Aorta (tissue), 5 donors: ENCODE measurements around the gene LILRA6. TPM values are rescaled to one million over a fixed set of nuclear protein-coding genes. Genes with fewer than 3 reads are reported as not detected.

Experiments used
- ATAC-seq: fragments of 200-7000 bp; cut with Tn5 transposase; one replicate; pipeline ENCODE4 v1.9.1; 2022; ENCODE audit warnings: moderate library complexity; ENCODE audit not compliant: low FRiP score
- DNase-seq, 2 donors: peaks; one replicate each; pipeline ENCODE4 v3.0.0-alpha.2; 2020
- H3K27ac ChIP-seq, 2 donors: one replicate each; pipeline ENCODE4 v1.5.1; 2013; ENCODE audit warnings: low read length in 2 of 2, mild to moderate bottlenecking in 2 of 2, moderate library complexity in 2 of 2, control low read depth in 1 of 2, inconsistent platforms in 1 of 2, low read depth in 1 of 2
- H3K27me3 ChIP-seq, 2 donors: one replicate each; pipeline ENCODE4 v1.6.1; 2013; ENCODE audit warnings: control low read depth in 1 of 2, low read length in 1 of 2, mild to moderate bottlenecking in 1 of 2, moderate library complexity in 1 of 2; ENCODE audit not compliant: insufficient read depth in 2 of 2, control insufficient read depth in 1 of 2
- H3K36me3 ChIP-seq, 2 donors: one replicate each; pipeline ENCODE4 v1.6.1; 2013; ENCODE audit warnings: control low read depth in 1 of 2, low read length in 1 of 2, mild to moderate bottlenecking in 1 of 2; ENCODE audit not compliant: insufficient read depth in 2 of 2, control insufficient read depth in 1 of 2
- H3K4me1 ChIP-seq, 2 donors: one replicate each; pipeline ENCODE4 v1.6.1; 2013; ENCODE audit warnings: low read length in 2 of 2, control low read depth in 1 of 2, mild to moderate bottlenecking in 1 of 2, moderate library complexity in 1 of 2; ENCODE audit not compliant: insufficient read depth in 2 of 2, control insufficient read depth in 1 of 2
- H3K4me3 ChIP-seq, 2 donors: one replicate each; pipeline ENCODE4 v1.5.1; 2013; ENCODE audit warnings: low read length in 2 of 2, control low read depth in 1 of 2, mild to moderate bottlenecking in 1 of 2
- H3K9me3 ChIP-seq: one replicate; pipeline ENCODE4 v1.6.1; 2013; ENCODE audit warnings: mild to moderate bottlenecking, low read length; ENCODE audit not compliant: control insufficient read depth
- WGBS, 2 donors: extraction: QIAGEN DNeasy Blood & Tissue Kit; methylation state at CpG; one replicate each; pipeline ENCODE4 v1.1.7; 2013; 5-methylcytosine and 5-hydroxymethylcytosine counted together
- intact Hi-C, 2 donors: fragments of 100-400 bp; cut with DNase I; formaldehyde crosslinking; loops; one replicate each; pipeline versions ENCODE4 v1.14.2 to v1.15.0; 2022
- microRNA-seq, 2 donors: library from miRNA; unstranded; fragments of <30 nt; microRNA quantifications; one replicate each; pipeline ENCODE4 v1.2.0, GENCODE V29; 2020
- polyA plus RNA-seq, 2 donors: library from polyadenylated mRNA; stranded (reverse); fragments of 200-250 nt; gene quantifications; one replicate each; pipeline ENCODE4 v1.2.3, GENCODE V29; 2013
- total RNA-seq, 2 donors: library from RNA; stranded (reverse); fragmentation: NEBNext Ultra II Directional; extraction: Animal tissue kit (Norgen Biotek cat#: 25700); gene quantifications; one replicate each; pipeline ENCODE4 v1.2.1, GENCODE V29; 2021
- donor health status: healthy with polysubstance abuse.
- donor health status: Bipolar disorder and iron deficiency.
- donor health status: DM: no; HTN: no; CAD: no.
- donor health status: DM: no; HTN: no; CAD: no.
- donor health status: DM: yes; HTN: yes; CAD: no.

The LILRA6 gene
- total and polyA plus RNA-seq, 4 donors: 0.43 to 14.8 (median 9.0) TPM

- Histone ChIP-seq H3K9me3 (no peaks in the 10 kb centered on the region), H3K27me3 (no peaks in the 10 kb centered on the region), H3K4me1 (no peaks in the 10 kb centered on the region), H3K36me3 (no peaks in the 10 kb centered on the region), H3K4me3 (peak overlapping the region; percentile 42 to 54), H3K27ac (peak overlapping the region; percentile 47 to 94)
- peak; percentile 91 for ATAC-seq
- 0% methylated on average over 56 of the region's 56 CpGs for WGBS, 2 donors
- peak; percentile 100 for DNase-seq
- intact Hi-C loops: loop anchor here (1.0 to 10.0 kb wide), 4 partner anchors 53 to 326 kb away; partner anchors contain the start of genes MYADM (in 2 of the 2), CNOT3 (in 1 of the 2), PRPF31 (in 1 of the 2) and TFPT (in 1 of the 2)
These were observed 52.0 kb downstream of the LILRA6 start for GRCh38 chr19:54190503-54191010.

GRCh38 chr19:54189735-54190502 is 52.7 kb downstream of the LILRA6 start:
- DNase-seq (peak; percentile 100), ATAC-seq (peak; percentile 91)
- Histone ChIP-seq H3K4me1 (no peaks in the 10 kb centered on the region), H3K9me3 (no peaks in the 10 kb centered on the region), H3K27me3 (no peaks in the 10 kb centered on the region), H3K27ac (peak overlapping the region; percentile 47 to 94), H3K36me3 (no peaks in the 10 kb centered on the region), H3K4me3 (peak overlapping the region in 1 of 2 donors; percentile 20)
- intact Hi-C loops: loop anchor here (1.0 to 10.0 kb wide), 4 partner anchors 53 to 325 kb away; partner anchors contain the start of genes MYADM (in 2 of the 2), CNOT3 (in 1 of the 2), PRPF31 (in 1 of the 2) and TFPT (in 1 of the 2)
- WGBS, 2 donors: 0% methylated on average over 64 to 65 of the region's 65 CpGs

- no peak for DNase-seq
- Histone ChIP-seq H3K36me3 (no peaks in the 10 kb centered on the region), H3K4me1 (no peaks in the 10 kb centered on the region), H3K27me3 (no peaks in the 10 kb centered on the region), H3K9me3 (no peaks in the 10 kb centered on the region), H3K4me3 (peak within 1 kb of the TSS; percentile 43 to 81), H3K27ac (peak within 1 kb of the TSS; percentile 47 to 94)
- WGBS, 2 donors: 1% methylated on average over 35 to 64 of the region's 64 CpGs
- intact Hi-C loops: no loop called here
- peak; percentile 4 for ATAC-seq
These were observed 53.4 kb downstream of the LILRA6 start, which contains the start of gene MBOAT7 for GRCh38 chr19:54189145-54189734. Gene MBOAT7, minus strand, starts transcription at chr19:54189580. Its CDS starts 1,072 bp downstream, at chr19:54188508.

- peaks cover 0 to under 1% of the 10 kb centered on the region in 2 donors for H3K36me3 ChIP-seq
- H3K4me3 ChIP-seq: peak overlapping the region in 1 of 2 donors; percentile 81
- H3K27ac ChIP-seq: no peak overlapping the region
- no peaks in the 10 kb centered on the region for H3K27me3 ChIP-seq
- no peaks in the 10 kb centered on the region for H3K9me3 ChIP-seq
- ATAC-seq: no peak
- intact Hi-C loops: no loop called here
- DNase-seq: peak in 1 of 2 donors; percentile 58
- 21 to 25% methylated on average over 12 of the region's 12 CpGs for WGBS, 2 donors
- no peaks in the 10 kb centered on the region for H3K4me1 ChIP-seq
These were observed 54.2 kb downstream of the LILRA6 start for GRCh38 chr19:54188215-54188871.

- H3K9me3 ChIP-seq: no peaks in the 10 kb centered on the region
- ATAC-seq: no peak
- no peak overlapping the region for H3K27ac ChIP-seq
- no peaks in the 10 kb centered on the region for H3K4me1 ChIP-seq
- no peak overlapping the region for H3K4me3 ChIP-seq
- peaks cover 0 to 2% of the 10 kb centered on the region in 2 donors for H3K36me3 ChIP-seq
- DNase-seq: peak in 1 of 2 donors; percentile 49
- 90 to 93% methylated on average over 11 of the region's 11 CpGs for WGBS, 2 donors
- H3K27me3 ChIP-seq: no peaks in the 10 kb centered on the region
- intact Hi-C loops: no loop called here
These were observed 55.6 kb downstream of the LILRA6 start for GRCh38 chr19:54186934-54187381.

Small RNAs within 50 kb of the gene (microRNA-seq; reads per million reads assigned to microRNA genes)
- gene MIR4752: 0 reads per million in 2 donors

Other genes starting within 250 kb of the LILRA6 start
- not detected for gene VSTM1, start 178.9 kb downstream of the LILRA6 start, total RNA-seq
- not detected for gene VSTM1, start 178.9 kb downstream of the LILRA6 start, polyA plus RNA-seq
- not detected for gene TARM1, start 161.4 kb downstream of the LILRA6 start, total RNA-seq
- gene TARM1, start 161.4 kb downstream of the LILRA6 start, polyA plus RNA-seq: not detected
- 1 to 10 TPM; 4.4 to 6.0 TPM for gene OSCAR, start 142.0 kb downstream of the LILRA6 start, total RNA-seq
- gene OSCAR, start 142.0 kb downstream of the LILRA6 start, polyA plus RNA-seq: 1 to 10 TPM in 1 of 2 donors, under 1 TPM in 1; 0.31 to 2.8 TPM
- gene NDUFA3, start 139.9 kb downstream of the LILRA6 start, total RNA-seq: 10 to 100 TPM; 64.9 to 65.3 TPM
- gene NDUFA3, start 139.9 kb downstream of the LILRA6 start, polyA plus RNA-seq: 100 to 1,000 TPM in 1 of 2 donors, 10 to 100 TPM in 1; 76.5 to 129 TPM
- 10 to 100 TPM; 12.9 to 17.3 TPM for gene TFPT, start 127.1 kb downstream of the LILRA6 start, total RNA-seq
- gene TFPT, start 127.1 kb downstream of the LILRA6 start, polyA plus RNA-seq: 10 to 100 TPM in 1 of 2 donors, 1 to 10 TPM in 1; 8.3 to 29.4 TPM
- gene PRPF31, start 127.0 kb downstream of the LILRA6 start, total RNA-seq: 10 to 100 TPM; 41.5 to 50.4 TPM
- 10 to 100 TPM; 33.8 to 71.2 TPM for gene PRPF31, start 127.0 kb downstream of the LILRA6 start, polyA plus RNA-seq
- 10 to 100 TPM; 33.5 to 35.9 TPM for gene CNOT3, start 105.0 kb downstream of the LILRA6 start, total RNA-seq
- gene CNOT3, start 105.0 kb downstream of the LILRA6 start, polyA plus RNA-seq: 10 to 100 TPM; 10.4 to 54.4 TPM
- gene LENG1, start 83.1 kb downstream of the LILRA6 start, total RNA-seq: 1 to 10 TPM; 5.7 to 6.0 TPM
- 10 to 100 TPM in 1 of 2 donors, 1 to 10 TPM in 1; 7.5 to 10.1 TPM for gene LENG1, start 83.1 kb downstream of the LILRA6 start, polyA plus RNA-seq
- gene TMC4, start 69.6 kb downstream of the LILRA6 start, total RNA-seq: 1 to 10 TPM; 1.2 to 7.4 TPM
- gene TMC4, start 69.6 kb downstream of the LILRA6 start, polyA plus RNA-seq: 10 to 100 TPM in 1 of 2 donors, under 1 TPM in 1; 0.08 to 15.8 TPM
- gene MBOAT7, start 53.2 kb downstream of the LILRA6 start, total RNA-seq: 10 to 100 TPM; 31.3 to 40.7 TPM
- 10 to 100 TPM; 11.9 to 22.0 TPM for gene MBOAT7, start 53.2 kb downstream of the LILRA6 start, polyA plus RNA-seq
- gene TSEN34, start 51.5 kb downstream of the LILRA6 start, total RNA-seq: 10 to 100 TPM; 24.6 to 28.1 TPM
- gene TSEN34, start 51.5 kb downstream of the LILRA6 start, polyA plus RNA-seq: 10 to 100 TPM; 21.5 to 46.3 TPM
- 1,000 to 10,000 TPM in 1 of 2 donors, 100 to 1,000 TPM in 1; 778 to 1,093 TPM for gene RPS9, start 41.9 kb downstream of the LILRA6 start, total RNA-seq
- 1,000 to 10,000 TPM; 3,636 to 4,281 TPM for gene RPS9, start 41.9 kb downstream of the LILRA6 start, polyA plus RNA-seq
- 10 to 100 TPM; 18.8 to 26.7 TPM for gene LILRB3, start 19.8 kb downstream of the LILRA6 start, total RNA-seq
- gene LILRB3, start 19.8 kb downstream of the LILRA6 start, polyA plus RNA-seq: 1 to 10 TPM in 1 of 2 donors, under 1 TPM in 1; 0.61 to 1.9 TPM
- 10 to 100 TPM; 15.0 to 48.7 TPM for gene LILRB5, start 14.5 kb upstream of the LILRA6 start, total RNA-seq
- gene LILRB5, start 14.5 kb upstream of the LILRA6 start, polyA plus RNA-seq: 1 to 10 TPM; 2.7 to 8.4 TPM
- gene LILRB2, start 38.3 kb upstream of the LILRA6 start, total RNA-seq: 10 to 100 TPM; 10.2 to 22.7 TPM
- gene LILRB2, start 38.3 kb upstream of the LILRA6 start, polyA plus RNA-seq: 1 to 10 TPM in 1 of 2 donors, under 1 TPM in 1; 0.38 to 2.0 TPM
- 10 to 100 TPM in 1 of 2 donors, 1 to 10 TPM in 1; 5.5 to 10.8 TPM for gene LILRA5, start 70.4 kb upstream of the LILRA6 start, total RNA-seq
- gene LILRA5, start 70.4 kb upstream of the LILRA6 start, polyA plus RNA-seq: 1 to 10 TPM; 1.7 to 3.5 TPM
- gene LILRA4, start 96.4 kb upstream of the LILRA6 start, total RNA-seq: not detected
- gene LILRA4, start 96.4 kb upstream of the LILRA6 start, polyA plus RNA-seq: not detected
- gene LAIR1, start 122.1 kb upstream of the LILRA6 start, total RNA-seq: 10 to 100 TPM; 27.4 to 78.4 TPM
- 10 to 100 TPM in 1 of 2 donors, 1 to 10 TPM in 1; 2.1 to 17.2 TPM for gene LAIR1, start 122.1 kb upstream of the LILRA6 start, polyA plus RNA-seq
- 1 to 10 TPM in 1 of 2 donors, under 1 TPM in 1; 0.94 to 2.2 TPM for gene TTYH1, start 172.7 kb upstream of the LILRA6 start, total RNA-seq
- under 1 TPM in 1 of 2 donors, not detected in 1; 0.03 TPM for gene TTYH1, start 172.7 kb upstream of the LILRA6 start, polyA plus RNA-seq
- gene LENG8, start 206.4 kb upstream of the LILRA6 start, total RNA-seq: 100 to 1,000 TPM; 166 to 274 TPM
- gene LENG8, start 206.4 kb upstream of the LILRA6 start, polyA plus RNA-seq: 100 to 1,000 TPM in 1 of 2 donors, 10 to 100 TPM in 1; 39.4 to 336 TPM
- gene LENG9, start 221.0 kb upstream of the LILRA6 start, total RNA-seq: 1 to 10 TPM; 5.4 to 7.4 TPM
- gene LENG9, start 221.0 kb upstream of the LILRA6 start, polyA plus RNA-seq: 1 to 10 TPM; 2.1 to 6.5 TPM
- 10 to 100 TPM; 45.0 to 52.8 TPM for gene CDC42EP5, start 230.5 kb upstream of the LILRA6 start, total RNA-seq
- gene CDC42EP5, start 230.5 kb upstream of the LILRA6 start, polyA plus RNA-seq: 10 to 100 TPM; 40.4 to 55.2 TPM